Measurements from ENCODE around the gene MPPED2. TPM values are rescaled to one million over a fixed set of nuclear protein-coding genes. Genes with fewer than 3 reads are reported as not detected.

The MPPED2 gene
- total RNA-seq, 3 donors from 2014 or later (not counting 1 experiment from before 2014, with no cell fraction given) = 0.99 to 4.2 (median 2.5) TPM

DNA sequence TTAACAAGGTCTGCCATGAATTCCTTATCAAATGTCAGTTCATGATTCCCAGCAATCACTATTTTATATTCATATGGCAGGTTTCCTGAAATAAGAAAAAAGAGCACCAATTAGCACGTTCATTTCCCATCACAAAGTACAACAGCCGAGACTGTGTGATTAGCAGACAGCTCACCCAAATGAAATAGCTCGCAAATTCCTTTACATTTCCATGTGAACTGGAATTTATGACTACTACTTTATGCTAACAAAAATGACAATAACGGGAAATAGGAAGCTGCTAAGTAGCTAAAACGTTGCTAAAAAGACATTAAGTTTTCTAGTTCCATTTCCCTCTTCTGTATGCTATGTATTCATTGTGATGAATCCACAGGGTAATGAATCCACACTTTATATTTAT lies 90.7 kb downstream of the MPPED2 start:
- no peaks in the 10 kb centered on the region for H3K36me3 Mint-ChIP-seq
- H3K27ac Mint-ChIP-seq = no peak overlapping the region

DNA sequence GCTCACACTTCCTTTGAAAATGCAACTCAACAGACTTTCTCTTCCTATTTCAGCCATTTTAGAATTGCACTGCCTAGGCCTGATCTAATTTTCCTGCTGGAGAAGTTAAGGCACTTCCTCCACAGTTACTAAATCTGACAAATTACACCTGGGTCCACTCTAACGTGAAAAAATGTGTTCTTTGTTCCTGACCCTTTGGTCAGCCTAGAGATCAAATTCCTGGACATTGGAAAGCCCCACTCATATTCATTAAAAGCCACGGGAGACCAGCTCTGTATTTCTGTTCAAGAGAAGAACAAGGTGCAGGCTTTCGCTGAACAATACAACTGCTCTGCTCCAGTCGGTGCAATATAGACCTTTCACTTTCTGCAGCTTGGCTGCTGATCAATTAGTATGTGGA lies 96.6 kb downstream of the MPPED2 start:
- no peak overlapping the region for H3K4me3 Mint-ChIP-seq
- DNase-seq = no peak
- no peaks in the 10 kb centered on the region for H3K36me3 ChIP-seq (ENCODE audit: control insufficient read depth, insufficient read depth, low read length)
- intact Hi-C loops (cut with micrococcal nuclease) = no loop called here
- H3K36me3 Mint-ChIP-seq = no peaks in the 10 kb centered on the region
- H3K4me3 ChIP-seq (ENCODE audit: low read length) = no peak overlapping the region
- TF ChIP-seq, protein P1, sequence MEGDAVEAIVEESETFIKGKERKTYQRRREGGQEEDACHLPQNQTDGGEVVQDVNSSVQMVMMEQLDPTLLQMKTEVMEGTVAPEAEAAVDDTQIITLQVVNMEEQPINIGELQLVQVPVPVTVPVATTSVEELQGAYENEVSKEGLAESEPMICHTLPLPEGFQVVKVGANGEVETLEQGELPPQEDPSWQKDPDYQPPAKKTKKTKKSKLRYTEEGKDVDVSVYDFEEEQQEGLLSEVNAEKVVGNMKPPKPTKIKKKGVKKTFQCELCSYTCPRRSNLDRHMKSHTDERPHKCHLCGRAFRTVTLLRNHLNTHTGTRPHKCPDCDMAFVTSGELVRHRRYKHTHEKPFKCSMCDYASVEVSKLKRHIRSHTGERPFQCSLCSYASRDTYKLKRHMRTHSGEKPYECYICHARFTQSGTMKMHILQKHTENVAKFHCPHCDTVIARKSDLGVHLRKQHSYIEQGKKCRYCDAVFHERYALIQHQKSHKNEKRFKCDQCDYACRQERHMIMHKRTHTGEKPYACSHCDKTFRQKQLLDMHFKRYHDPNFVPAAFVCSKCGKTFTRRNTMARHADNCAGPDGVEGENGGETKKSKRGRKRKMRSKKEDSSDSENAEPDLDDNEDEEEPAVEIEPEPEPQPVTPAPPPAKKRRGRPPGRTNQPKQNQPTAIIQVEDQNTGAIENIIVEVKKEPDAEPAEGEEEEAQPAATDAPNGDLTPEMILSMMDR (IDR thresholded peaks at IDR 0.05) = no peak
- no peaks in the 10 kb centered on the region for H3K9me3 Mint-ChIP-seq
- H3K27ac ChIP-seq (ENCODE audit: low read length) = no peak overlapping the region
- H3K9me3 ChIP-seq (ENCODE audit: control insufficient read depth, insufficient read depth, low read length) = no peaks in the 10 kb centered on the region
- no peaks in the 10 kb centered on the region for H3K27me3 ChIP-seq (ENCODE audit: control insufficient read depth, insufficient read depth, low read length)
- H3K4me1 Mint-ChIP-seq = no peaks in the 10 kb centered on the region
- 89% methylated on average over 4 of the region's 4 CpGs for WGBS (ENCODE audit: insufficient coverage)
- H3K4me1 ChIP-seq (ENCODE audit: control insufficient read depth, insufficient read depth, low read length) = no peaks in the 10 kb centered on the region
- peaks cover 0 to 2% of the 10 kb centered on the region in 2 donors for H3K27me3 Mint-ChIP-seq (ENCODE audit: low read depth in 2 of 2)
- no peak for ATAC-seq
- H3K27ac Mint-ChIP-seq = no peak overlapping the region

More for the DNA sequence above, 90.7 kb downstream of the MPPED2 start:
- TF ChIP-seq, protein P1 (IDR thresholded peaks at IDR 0.05) = no peak
- H3K4me1 ChIP-seq (ENCODE audit: control insufficient read depth, insufficient read depth, low read length) = no peaks in the 10 kb centered on the region
- no peaks in the 10 kb centered on the region for H3K9me3 ChIP-seq (ENCODE audit: control insufficient read depth, insufficient read depth, low read length)
- Mint-ChIP-seq H3K4me3 (no peak overlapping the region), H3K9me3 (no peaks in the 10 kb centered on the region), H3K4me1 (no peaks in the 10 kb centered on the region), H3K27me3 (ENCODE audit: low read depth in 2 of 2) (peaks cover 0 to 3% of the 10 kb centered on the region in 2 donors)
- H3K36me3 ChIP-seq (ENCODE audit: control insufficient read depth, insufficient read depth, low read length) = no peaks in the 10 kb centered on the region
- H3K27me3 ChIP-seq (ENCODE audit: control insufficient read depth, insufficient read depth, low read length) = no peaks in the 10 kb centered on the region
- no peak overlapping the region for H3K27ac ChIP-seq (ENCODE audit: low read length)
- ATAC-seq = no peak
- intact Hi-C loops (cut with micrococcal nuclease) = no loop called here
- DNase-seq = no peak
- 87% methylated on average over 5 of the region's 5 CpGs for WGBS (ENCODE audit: insufficient coverage)
- no peak overlapping the region for H3K4me3 ChIP-seq (ENCODE audit: low read length)

DNA sequence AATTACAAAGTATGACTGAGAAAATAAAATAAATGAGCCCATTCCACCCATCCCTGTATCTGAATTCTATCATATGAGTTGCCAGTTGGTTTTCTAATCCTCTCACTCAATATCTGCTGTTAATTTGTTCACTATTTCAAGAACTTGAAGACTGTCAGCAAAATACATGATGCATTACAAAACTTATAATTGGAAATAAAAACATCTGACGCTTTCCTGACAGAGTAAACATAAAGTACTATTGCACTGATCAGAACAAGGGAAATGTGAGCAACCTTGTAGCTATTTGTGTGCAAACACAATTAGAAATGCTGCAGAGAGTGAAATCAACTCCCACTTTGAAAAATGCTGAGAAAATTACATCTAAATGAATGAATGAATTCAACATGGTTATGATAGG lies 97.1 kb downstream of the MPPED2 start:
- Mint-ChIP-seq H3K9me3 (no peaks in the 10 kb centered on the region), H3K4me3 (no peak overlapping the region), H3K27me3 (ENCODE audit: low read depth in 2 of 2) (peaks cover 0 to 2% of the 10 kb centered on the region in 2 donors), H3K36me3 (no peaks in the 10 kb centered on the region), H3K27ac (no peak overlapping the region), H3K4me1 (no peaks in the 10 kb centered on the region)
- TF ChIP-seq, protein P1 (IDR thresholded peaks at IDR 0.05) = no peak
- Histone ChIP-seq H3K4me3 (ENCODE audit: low read length) (no peak overlapping the region), H3K9me3 (ENCODE audit: control insufficient read depth, insufficient read depth, low read length) (no peaks in the 10 kb centered on the region), H3K4me1 (ENCODE audit: control insufficient read depth, insufficient read depth, low read length) (no peaks in the 10 kb centered on the region), H3K36me3 (ENCODE audit: control insufficient read depth, insufficient read depth, low read length) (no peaks in the 10 kb centered on the region), H3K27ac (ENCODE audit: low read length) (no peak overlapping the region), H3K27me3 (ENCODE audit: control insufficient read depth, insufficient read depth, low read length) (no peaks in the 10 kb centered on the region)
- ATAC-seq (no peak), DNase-seq (no peak)
- WGBS (ENCODE audit: insufficient coverage) = 86% methylated on average over 1 of the region's 1 CpG
- intact Hi-C loops (cut with micrococcal nuclease) = no loop called here

DNA sequence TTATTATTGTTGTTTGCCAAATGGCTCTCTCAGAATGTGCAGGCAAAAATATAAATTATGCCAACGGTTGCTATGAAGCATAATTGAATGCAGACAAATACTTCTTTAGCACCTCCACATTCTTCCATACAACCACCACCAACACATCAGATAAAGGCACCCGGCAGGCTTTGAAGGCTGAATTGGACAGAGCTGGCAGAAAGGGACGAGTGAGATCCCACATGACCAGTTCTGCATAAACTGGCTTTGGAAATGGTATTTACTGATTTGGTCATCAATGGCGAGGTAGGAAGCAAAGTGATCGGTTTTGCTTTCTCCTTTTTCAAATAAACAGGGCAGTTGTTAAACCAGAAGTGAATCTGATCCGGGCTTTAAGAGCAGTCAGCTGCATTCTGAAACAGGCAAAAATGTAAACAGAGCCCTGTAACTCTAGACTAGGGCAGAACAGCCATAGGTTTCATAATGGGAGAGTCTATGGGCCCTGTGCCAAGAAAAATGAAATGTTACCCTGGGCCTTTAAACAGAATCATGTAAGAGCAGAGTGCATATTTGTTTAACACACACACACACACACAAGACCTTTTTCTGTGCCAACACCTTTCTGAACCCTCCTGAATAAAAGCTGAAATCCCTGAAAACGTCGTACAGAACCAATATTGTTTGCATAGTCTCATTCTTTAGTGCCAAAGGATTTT lies 97.7 kb downstream of the MPPED2 start:
- Histone ChIP-seq H3K36me3 (ENCODE audit: control insufficient read depth, insufficient read depth, low read length) (no peaks in the 10 kb centered on the region), H3K4me1 (ENCODE audit: control insufficient read depth, insufficient read depth, low read length) (no peaks in the 10 kb centered on the region), H3K27me3 (ENCODE audit: control insufficient read depth, insufficient read depth, low read length) (no peaks in the 10 kb centered on the region), H3K4me3 (ENCODE audit: low read length) (no peak overlapping the region), H3K27ac (ENCODE audit: low read length) (no peak overlapping the region), H3K9me3 (ENCODE audit: control insufficient read depth, insufficient read depth, low read length) (no peaks in the 10 kb centered on the region)
- intact Hi-C loops (cut with micrococcal nuclease) = no loop called here
- TF ChIP-seq, protein P1 (IDR thresholded peaks at IDR 0.05) = no peak
- Mint-ChIP-seq H3K4me3 (no peak overlapping the region), H3K27ac (no peak overlapping the region), H3K36me3 (no peaks in the 10 kb centered on the region), H3K4me1 (no peaks in the 10 kb centered on the region), H3K27me3 (ENCODE audit: low read depth in 2 of 2) (peaks cover 0 to 2% of the 10 kb centered on the region in 2 donors), H3K9me3 (no peaks in the 10 kb centered on the region)
- ATAC-seq (no peak), DNase-seq (no peak)
- 73% methylated on average over 8 of the region's 8 CpGs for WGBS (ENCODE audit: insufficient coverage)

Measured in natural killer cell (primary cell).